Neural cell (in vitro differentiated cells): Measurements from ENCODE around the gene THOC2. TPM values are rescaled to one million over a fixed set of nuclear protein-coding genes. Genes with fewer than 3 reads are reported as not detected.

Experiments used
- H2AFZ ChIP-seq: fragments of 200-600, 300-800 bp; sonication (generic), shearing (Covaris generic); 2 replicates; pipeline ENCODE4 v1.6.0; 2014; ENCODE audit warnings: low read depth, mild to moderate bottlenecking, antibody characterized with exemption, low read length, moderate library complexity
- H3F3A ChIP-seq: fragments of 200-600 bp; shearing (Covaris generic); 2 replicates; pipeline ENCODE4 v1.6.1; 2016; ENCODE audit warnings: mild to moderate bottlenecking, moderate library complexity, mixed read lengths, antibody characterized with exemption, low read length; ENCODE audit not compliant: insufficient read depth, poor library complexity, severe bottlenecking
- H3K27ac ChIP-seq: fragments of 200-600, 300-800 bp; sonication (generic), shearing (Covaris generic); 2 replicates; pipeline ENCODE4 v1.5.1; 2014; ENCODE audit warnings: mild to moderate bottlenecking, low read length, moderate library complexity
- H3K27me3 ChIP-seq: fragments of 300-800, 200-600 bp; sonication (generic), shearing (Covaris generic); 2 replicates; pipeline ENCODE4 v1.6.0; 2014; ENCODE audit warnings: mild to moderate bottlenecking, low read depth, low read length, moderate library complexity; ENCODE audit not compliant: insufficient read depth
- H3K36me3 ChIP-seq: fragments of 300-800, 200-600 bp; sonication (generic), shearing (Covaris generic); 2 replicates; pipeline ENCODE4 v1.5.1; 2014; ENCODE audit warnings: mild to moderate bottlenecking, antibody characterized with exemption, low read length, moderate library complexity; ENCODE audit not compliant: insufficient read depth
- H3K4me2 ChIP-seq: fragments of 300-800, 200-600 bp; sonication (generic), shearing (Covaris generic); 2 replicates; pipeline ENCODE4 v1.6.0; 2014; ENCODE audit warnings: mild to moderate bottlenecking, low read length
- H3K4me3 ChIP-seq: fragments of 300-800, 200-600 bp; sonication (generic), shearing (Covaris generic); 2 replicates; pipeline ENCODE4 v1.5.1; 2014; ENCODE audit warnings: mild to moderate bottlenecking, low read length, moderate library complexity
- H3K79me2 ChIP-seq: fragments of 200-600 bp; shearing (Covaris generic); replicated peaks from 2 replicates; pipeline ENCODE4 v1.6.0; 2014; ENCODE audit warnings: mild to moderate bottlenecking, low read length, moderate library complexity; ENCODE audit not compliant: insufficient read depth
- H3K9ac ChIP-seq: fragments of 300-800, 200-600 bp; sonication (generic), shearing (Covaris generic); 2 replicates; pipeline ENCODE4 v1.6.1; 2016; ENCODE audit warnings: mild to moderate bottlenecking, low read length, mixed read lengths
- H3K9me2 ChIP-seq: fragments of 200-600 bp; shearing (Covaris generic); 2 replicates; pipeline ENCODE4 v1.6.1; 2016; ENCODE audit warnings: mild to moderate bottlenecking, low read length, mixed read lengths; ENCODE audit not compliant: insufficient read depth
- H3K9me3 ChIP-seq: fragments of 200-600, 300-800 bp; sonication (generic), shearing (Covaris generic); 2 replicates; pipeline ENCODE4 v1.6.1; 2016; ENCODE audit warnings: mild to moderate bottlenecking, mixed run types, low read length, moderate library complexity, mixed read lengths
- H4K20me1 ChIP-seq: fragments of 200-600 bp; shearing (Covaris generic); 2 replicates; pipeline ENCODE4 v1.6.1; 2016; ENCODE audit warnings: mild to moderate bottlenecking, mixed run types; ENCODE audit not compliant: insufficient read depth
- CTCF ChIP-seq: fragments of 450-650 bp; IDR thresholded peaks from 2 replicates; pipeline ENCODE4 v1.5.1; 2014; ENCODE audit warnings: antibody characterized with exemption, mild to moderate bottlenecking, moderate library complexity; ENCODE audit not compliant: poor library complexity, severe bottlenecking
- EP300 ChIP-seq: fragments of 450-650 bp; conservative IDR thresholded peaks from 2 replicates; pipeline ENCODE4 v1.6.1; 2014; ENCODE audit warnings: antibody characterized with exemption, mild to moderate bottlenecking, moderate library complexity; ENCODE audit not compliant: poor library complexity, severe bottlenecking
- EZH2 ChIP-seq: fragments of 200-600, 300-800 bp; shearing (Covaris generic), sonication (generic); IDR thresholded peaks from 2 replicates; pipeline ENCODE4 v1.6.1; 2014; ENCODE audit warnings: antibody characterized with exemption, low read length, borderline replicate concordance, mild to moderate bottlenecking; ENCODE audit not compliant: insufficient read depth, poor library complexity, severe bottlenecking
- MXI1 ChIP-seq: fragments of 450-650 bp; conservative IDR thresholded peaks from 2 replicates; pipeline ENCODE4 v1.6.1; 2014; ENCODE audit warnings: antibody characterized with exemption, mild to moderate bottlenecking; ENCODE audit not compliant: poor library complexity, severe bottlenecking
- POLR2AphosphoS5 ChIP-seq: IDR thresholded peaks from 2 replicates; pipeline ENCODE4 v1.6.1; 2012
- RAD21 ChIP-seq: fragments of 450-650 bp; conservative IDR thresholded peaks from 2 replicates; pipeline ENCODE4 v1.6.1; 2014; ENCODE audit warnings: antibody characterized with exemption, mild to moderate bottlenecking, moderate library complexity
- SMC3 ChIP-seq: fragments of 450-650 bp; conservative IDR thresholded peaks from 2 replicates; pipeline ENCODE4 v1.6.1; 2014; ENCODE audit warnings: antibody characterized with exemption, mild to moderate bottlenecking, moderate library complexity; ENCODE audit not compliant: poor library complexity
- TAF1 ChIP-seq: IDR thresholded peaks from 2 replicates; pipeline ENCODE4 v1.6.1; 2012; ENCODE audit warnings: low read depth
- polyA plus RNA-seq: library from polyadenylated mRNA; depleted of rRNA; stranded (reverse); fragments of >200 nt; gene quantifications from 2 replicates; pipeline ENCODE4 v1.2.3, GENCODE V29; 2014
- TF ChIP-seq, protein P1 (sequence below): IDR thresholded peaks from 2 replicates; pipeline ENCODE4 v1.6.1; 2012; ENCODE audit warnings: borderline replicate concordance

The THOC2 gene
- polyA plus RNA-seq, 1 donor from 2014 or later, result 95.4 TPM

DNA sequence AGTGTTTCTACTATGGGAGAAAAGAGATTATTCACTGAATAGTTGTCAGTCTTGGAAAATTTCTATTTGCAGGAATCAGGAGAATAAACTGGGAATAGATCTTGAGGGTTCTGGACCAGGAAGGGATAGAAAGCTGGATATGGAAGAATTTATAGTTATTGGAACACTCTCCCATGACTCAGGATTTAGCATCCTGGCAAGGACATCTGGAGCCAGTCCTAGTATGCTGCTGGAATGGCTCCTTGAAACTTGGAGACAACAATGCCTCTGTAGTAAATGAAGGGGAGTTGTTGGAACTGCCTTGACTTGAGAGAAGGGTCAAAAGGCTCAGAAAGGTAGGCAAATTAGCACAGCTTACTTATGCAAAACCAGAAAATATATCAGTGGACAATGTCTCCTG lies 23.5 kb upstream of the THOC2 start:
- no peaks in the 10 kb centered on the region for H4K20me1 ChIP-seq
- no peak overlapping the region for H2AFZ ChIP-seq
- no peaks in the 10 kb centered on the region for H3F3A ChIP-seq
- H3K9me2 ChIP-seq, result no peaks in the 10 kb centered on the region
- H3K27me3 ChIP-seq, result no peaks in the 10 kb centered on the region
- H3K36me3 ChIP-seq, result no peaks in the 10 kb centered on the region
- no peak overlapping the region for H3K9ac ChIP-seq
- H3K27ac ChIP-seq, result no peak overlapping the region
- TF ChIP-seq CTCF, result no peak
- TF ChIP-seq SMC3, result no peak
- TF ChIP-seq RAD21, result no peak
- no peak for TF ChIP-seq EP300
- TF ChIP-seq EZH2, result no peak
- TF ChIP-seq MXI1, result no peak
- TF ChIP-seq TAF1, result no peak
- TF ChIP-seq, protein P1, sequence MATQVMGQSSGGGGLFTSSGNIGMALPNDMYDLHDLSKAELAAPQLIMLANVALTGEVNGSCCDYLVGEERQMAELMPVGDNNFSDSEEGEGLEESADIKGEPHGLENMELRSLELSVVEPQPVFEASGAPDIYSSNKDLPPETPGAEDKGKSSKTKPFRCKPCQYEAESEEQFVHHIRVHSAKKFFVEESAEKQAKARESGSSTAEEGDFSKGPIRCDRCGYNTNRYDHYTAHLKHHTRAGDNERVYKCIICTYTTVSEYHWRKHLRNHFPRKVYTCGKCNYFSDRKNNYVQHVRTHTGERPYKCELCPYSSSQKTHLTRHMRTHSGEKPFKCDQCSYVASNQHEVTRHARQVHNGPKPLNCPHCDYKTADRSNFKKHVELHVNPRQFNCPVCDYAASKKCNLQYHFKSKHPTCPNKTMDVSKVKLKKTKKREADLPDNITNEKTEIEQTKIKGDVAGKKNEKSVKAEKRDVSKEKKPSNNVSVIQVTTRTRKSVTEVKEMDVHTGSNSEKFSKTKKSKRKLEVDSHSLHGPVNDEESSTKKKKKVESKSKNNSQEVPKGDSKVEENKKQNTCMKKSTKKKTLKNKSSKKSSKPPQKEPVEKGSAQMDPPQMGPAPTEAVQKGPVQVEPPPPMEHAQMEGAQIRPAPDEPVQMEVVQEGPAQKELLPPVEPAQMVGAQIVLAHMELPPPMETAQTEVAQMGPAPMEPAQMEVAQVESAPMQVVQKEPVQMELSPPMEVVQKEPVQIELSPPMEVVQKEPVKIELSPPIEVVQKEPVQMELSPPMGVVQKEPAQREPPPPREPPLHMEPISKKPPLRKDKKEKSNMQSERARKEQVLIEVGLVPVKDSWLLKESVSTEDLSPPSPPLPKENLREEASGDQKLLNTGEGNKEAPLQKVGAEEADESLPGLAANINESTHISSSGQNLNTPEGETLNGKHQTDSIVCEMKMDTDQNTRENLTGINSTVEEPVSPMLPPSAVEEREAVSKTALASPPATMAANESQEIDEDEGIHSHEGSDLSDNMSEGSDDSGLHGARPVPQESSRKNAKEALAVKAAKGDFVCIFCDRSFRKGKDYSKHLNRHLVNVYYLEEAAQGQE, result no peak
- TF ChIP-seq POLR2AphosphoS5, result no peak
- no peak overlapping the region for H3K4me2 ChIP-seq
- no peaks in the 10 kb centered on the region for H3K79me2 ChIP-seq
- no peak overlapping the region for H3K4me3 ChIP-seq
- no peaks in the 10 kb centered on the region for H3K9me3 ChIP-seq

DNA sequence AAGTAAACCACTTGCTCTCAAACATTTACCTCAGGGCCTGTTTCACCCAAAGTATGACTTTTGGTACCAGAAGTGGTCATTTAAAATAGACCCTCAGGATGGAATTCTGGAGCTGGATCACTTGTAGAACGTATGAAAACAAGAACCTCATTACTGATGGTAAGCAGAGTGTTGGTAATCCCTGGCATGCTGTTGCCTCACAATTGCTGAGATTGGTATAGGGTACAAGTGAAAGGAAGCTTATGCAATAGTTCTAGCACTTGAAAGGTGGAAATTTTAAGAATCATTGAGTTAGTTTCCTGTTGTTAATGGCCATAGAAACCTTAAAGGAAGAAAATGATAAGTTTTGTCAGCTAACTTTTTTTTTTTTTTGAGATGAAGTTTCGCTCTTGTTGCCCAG lies 22.3 kb upstream of the THOC2 start:
- no peak overlapping the region for H3K4me2 ChIP-seq
- H3K36me3 ChIP-seq, result no peaks in the 10 kb centered on the region

More for the DNA sequence above, 22.3 kb upstream of the THOC2 start:
- no peaks in the 10 kb centered on the region for H3K27me3 ChIP-seq
- H2AFZ ChIP-seq, result no peak overlapping the region
- no peaks in the 10 kb centered on the region for H4K20me1 ChIP-seq
- H3K9ac ChIP-seq, result no peak overlapping the region
- no peaks in the 10 kb centered on the region for H3K9me2 ChIP-seq
- no peaks in the 10 kb centered on the region for H3K9me3 ChIP-seq
- no peaks in the 10 kb centered on the region for H3F3A ChIP-seq
- TF ChIP-seq CTCF (no peak), SMC3 (no peak), MXI1 (no peak), EZH2 (no peak), EP300 (no peak), RAD21 (no peak)
- H3K27ac ChIP-seq, result no peak overlapping the region
- H3K4me3 ChIP-seq, result no peak overlapping the region
- no peaks in the 10 kb centered on the region for H3K79me2 ChIP-seq
